Measurements from ENCODE around the gene NPY2R. TPM values are rescaled to one million over a fixed set of nuclear protein-coding genes. Genes with fewer than 3 reads are reported as not detected.

NPY2R gene, protein sequence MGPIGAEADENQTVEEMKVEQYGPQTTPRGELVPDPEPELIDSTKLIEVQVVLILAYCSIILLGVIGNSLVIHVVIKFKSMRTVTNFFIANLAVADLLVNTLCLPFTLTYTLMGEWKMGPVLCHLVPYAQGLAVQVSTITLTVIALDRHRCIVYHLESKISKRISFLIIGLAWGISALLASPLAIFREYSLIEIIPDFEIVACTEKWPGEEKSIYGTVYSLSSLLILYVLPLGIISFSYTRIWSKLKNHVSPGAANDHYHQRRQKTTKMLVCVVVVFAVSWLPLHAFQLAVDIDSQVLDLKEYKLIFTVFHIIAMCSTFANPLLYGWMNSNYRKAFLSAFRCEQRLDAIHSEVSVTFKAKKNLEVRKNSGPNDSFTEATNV
- 0.07 and 0.29 TPM in 2 replicates for total RNA-seq (2014; rRNA removed)
- percentile 22 among the genes with signal in this experiment for Bru-seq, nascent RNA
- percentile 33 among the genes with signal in this experiment for BruChase-seq, experiment 1, labeled RNA remaining after a 6-hour chase
- BruChase-seq, experiment 2, labeled RNA remaining after a 2-hour chase: percentile 16 among the genes with signal in this experiment
- long read RNA-seq, transcript NPY2R-202 (2 exons, 3,518 nt): major isoform, 7 of 7 reads
- long read RNA-seq, partial matches to known transcripts: 0 of 7 reads
- long read RNA-seq, other reads (novel, unspliced or antisense): 0 of 7 reads

DNA sequence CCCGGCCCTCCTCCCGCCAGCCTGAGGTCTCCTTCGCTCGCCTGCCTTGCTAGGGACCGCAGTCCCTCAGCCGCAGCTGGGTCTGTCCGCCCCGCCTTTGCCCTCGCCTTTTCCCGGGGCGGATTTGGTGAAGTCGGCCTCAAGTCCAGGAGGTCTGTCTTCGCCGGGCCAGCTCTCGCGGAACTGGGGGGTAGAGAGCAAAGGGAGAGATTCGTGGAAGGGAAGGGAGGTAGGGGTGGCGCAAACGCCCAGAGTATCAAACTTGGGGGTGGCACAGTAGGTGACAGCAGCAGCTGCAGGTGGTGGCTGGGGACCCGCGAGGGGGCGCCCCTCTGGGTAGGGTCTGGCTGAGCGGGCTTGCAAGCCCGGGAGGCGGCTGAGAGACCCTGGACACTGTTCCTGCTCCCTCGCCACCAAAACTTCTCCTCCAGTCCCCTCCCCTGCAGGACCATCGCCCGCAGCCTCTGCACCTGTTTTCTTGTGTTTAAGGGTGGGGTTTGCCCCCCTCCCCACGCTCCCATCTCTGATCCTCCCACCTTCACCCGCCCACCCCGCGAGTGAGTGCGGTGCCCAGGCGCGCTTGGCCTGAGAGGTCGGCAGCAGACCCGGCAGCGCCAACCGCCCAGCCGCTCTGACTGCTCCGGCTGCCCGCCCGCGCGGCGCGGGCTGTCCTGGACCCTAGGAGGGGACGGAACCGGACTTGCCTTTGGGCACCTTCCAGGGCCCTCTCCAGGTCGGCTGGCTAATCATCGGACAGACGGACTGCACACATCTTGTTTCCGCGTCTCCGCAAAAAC, at the start of gene NPY2R:
TSS of gene NPY2R (plus strand) at position 379 of the 797 bp plus-strand sequence. CDS start 5,304 bp downstream, outside the sequence.
- Histone ChIP-seq H4K20me1 (ENCODE audit: low read length) (no peaks in the 10 kb centered on the region), H3K79me2 (ENCODE audit: low read length) (no peaks in the 10 kb centered on the region), H3K36me3 (ENCODE audit: low read depth, low read length) (no peaks in the 10 kb centered on the region), H3K4me3 (ENCODE audit: low read length) (peak within 1 kb of the TSS; percentile 68), H3K4me1 (ENCODE audit: insufficient read depth, low read length) (no peaks in the 10 kb centered on the region; the same call in 1 of the 2 replicates), H3F3A (ENCODE audit: low read length, unreplicated experiment) (no peaks in the 10 kb centered on the region), H3K9me2 (replicated peaks; ENCODE audit: low read length) (no peaks in the 10 kb centered on the region), H3K4me2 (ENCODE audit: low read length) (peak within 1 kb of the TSS; percentile 98), H3K27me3 (ENCODE audit: low read length) (peaks cover 22% of the 10 kb centered on the region; the same call in 1 of the 2 replicates), H3K9me3 (ENCODE audit: low read length) (no peaks in the 10 kb centered on the region), H2AFZ (ENCODE audit: low read length) (peak within 1 kb of the TSS; percentile 92), H3K9ac (ENCODE audit: low read length) (peak within 1 kb of the TSS; percentile 9; the same call in 1 of the 2 replicates), H3K27ac (ENCODE audit: low read length) (no peak within 1 kb of the TSS)
- intact Hi-C loops (cut with micrococcal nuclease): loop anchor here (1.0 to 2.0 kb wide), 2 partner anchors 40 to 146 kb away; no protein-coding TSS in a partner anchor
- CTCF ChIA-PET: interaction anchor here (0.7 to 1.3 kb wide), 3 partner anchors 141 to 280 kb away, joined by 3 read pairs; no protein-coding TSS in a partner anchor
- BruUV-seq (replicated peaks): no TSS peak
- POLR2A ChIA-PET (ENCODE audit: unreplicated experiment): no interaction called here
- DNase-seq (peak; percentile 7), ATAC-seq (peak; percentile 52)
- TF ChIP-seq CTCF (conservative IDR thresholded peaks at IDR 0.05; ENCODE audit: low read depth, low read length) (peak; percentile 31; the same call in 1 of the 2 replicates), EZH2phosphoT487 (IDR thresholded peaks at IDR 0.05; ENCODE audit: borderline replicate concordance, low read length) (no peak)

- Histone ChIP-seq H4K20me1 (ENCODE audit: low read length) (no peaks in the 10 kb centered on the region), H3K79me2 (ENCODE audit: low read length) (no peaks in the 10 kb centered on the region), H3K27me3 (ENCODE audit: low read length) (no peaks in the 10 kb centered on the region), H3K27ac (ENCODE audit: low read length) (no peak overlapping the region), H3K9me2 (replicated peaks; ENCODE audit: low read length) (no peaks in the 10 kb centered on the region), H3K4me2 (ENCODE audit: low read length) (no peak overlapping the region), H3K9ac (ENCODE audit: low read length) (no peak overlapping the region), H3F3A (ENCODE audit: low read length, unreplicated experiment) (no peaks in the 10 kb centered on the region), H3K4me3 (ENCODE audit: low read length) (no peak overlapping the region), H3K36me3 (ENCODE audit: low read depth, low read length) (no peaks in the 10 kb centered on the region), H3K4me1 (ENCODE audit: insufficient read depth, low read length) (no peaks in the 10 kb centered on the region), H3K9me3 (ENCODE audit: low read length) (no peaks in the 10 kb centered on the region), H2AFZ (ENCODE audit: low read length) (no peak overlapping the region)
- TF ChIP-seq CTCF (conservative IDR thresholded peaks at IDR 0.05; ENCODE audit: low read depth, low read length) (no peak), EZH2phosphoT487 (IDR thresholded peaks at IDR 0.05; ENCODE audit: borderline replicate concordance, low read length) (no peak), EZH2 (IDR thresholded peaks at IDR 0.05; ENCODE audit: low read length, unreplicated experiment) (no peak)
- no TSS peak for BruUV-seq (replicated peaks)
- ATAC-seq: no peak
- POLR2A ChIA-PET (ENCODE audit: unreplicated experiment): no interaction called here
- intact Hi-C loops (cut with micrococcal nuclease): no loop called here
- no peak for DNase-seq
- CTCF ChIA-PET: no interaction called here
Observed at GRCh38 chr4:155161357-155161756, 47.1 kb upstream of the NPY2R start.

Data from PC-3 (cell line).